Hematopoietic multipotent progenitor cell (in vitro differentiated cells): Measurements from ENCODE around the gene TMEM44. TPM values are rescaled to one million over a fixed set of nuclear protein-coding genes. Genes with fewer than 3 reads are reported as not detected.
"Not testable (repeated sequence)": the region's sequence is repeated elsewhere in the genome, so short reads cannot be mapped to it uniquely, and the experiment has no call there.

ENCODE experiments used
- DNase-seq, 3 donors: peaks; one replicate each; pipeline ENCODE4 v3.0.0-alpha.2; 2011 to 2015; ENCODE audit warnings: low read depth in 2 of 3, low spot score in 2 of 3
- total RNA-seq: library from RNA; depleted of rRNA; stranded (reverse); fragments of >200 nt; gene quantifications from one replicate; pipeline ENCODE4 v1.2.3, GENCODE V29; 2012

Gene TMEM44
- total RNA-seq, 1 donor: 27.2 TPM

DNA sequence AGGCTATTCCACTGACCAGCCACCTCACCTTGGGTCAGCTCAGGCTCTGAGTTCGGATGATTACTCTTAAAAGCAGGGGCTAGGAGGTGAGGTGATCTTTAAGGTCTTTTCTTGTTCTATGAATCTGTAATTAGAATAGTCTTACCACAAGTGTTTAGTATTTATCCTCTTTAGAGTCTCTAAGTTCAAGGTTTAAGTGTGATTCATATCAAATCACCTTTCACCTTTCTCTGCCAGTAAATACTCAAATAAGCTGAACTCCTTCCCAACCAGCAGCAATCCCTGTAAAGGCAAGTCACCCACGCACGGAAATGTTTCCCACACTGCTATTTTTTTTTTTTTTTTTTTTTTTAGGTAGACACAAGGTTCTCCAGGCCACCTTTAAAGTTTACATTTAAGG lies 14.5 kb upstream of the TMEM44 start:
- no peak for DNase-seq

DNA sequence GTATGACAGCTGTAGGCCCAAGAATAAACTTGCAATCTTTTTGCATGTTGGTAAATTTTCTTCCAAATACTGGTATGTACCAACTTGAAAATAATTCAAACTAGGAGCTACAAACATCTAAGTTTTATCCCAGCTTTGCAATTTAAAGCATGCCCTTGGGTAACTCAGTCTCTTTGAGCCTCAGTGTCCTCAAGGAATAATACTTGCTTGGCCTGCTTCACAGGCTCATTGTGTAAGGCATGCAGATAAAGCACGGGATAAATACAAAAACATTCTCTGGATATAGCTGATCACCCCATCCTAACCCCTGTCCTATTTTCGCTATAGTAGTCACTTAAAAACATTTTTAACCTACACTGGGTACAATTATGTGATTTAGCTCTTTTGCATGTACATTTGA lies 9.6 kb upstream of the TMEM44 start:
- DNase-seq: no peak

DNA sequence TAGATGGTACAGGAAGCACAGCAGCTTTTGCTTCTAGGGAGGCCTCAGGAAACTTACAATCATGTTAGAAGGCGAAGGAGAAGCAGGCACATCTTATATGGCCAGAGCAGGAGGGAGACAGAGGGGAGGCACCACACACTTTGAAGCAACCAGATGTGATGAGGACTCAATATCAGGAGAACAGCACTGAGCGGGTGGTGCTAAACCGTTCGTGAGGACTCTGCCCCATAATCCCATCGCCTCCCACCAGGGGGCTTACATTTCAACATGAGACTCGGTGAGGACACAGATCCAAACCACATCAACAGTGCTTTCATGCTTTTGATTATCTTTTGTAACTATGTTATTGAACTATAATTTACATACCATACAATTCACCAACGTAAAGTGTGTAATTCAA lies 7.6 kb upstream of the TMEM44 start:
- DNase-seq: peak; percentile 6 to 66 (median 37)

DNA sequence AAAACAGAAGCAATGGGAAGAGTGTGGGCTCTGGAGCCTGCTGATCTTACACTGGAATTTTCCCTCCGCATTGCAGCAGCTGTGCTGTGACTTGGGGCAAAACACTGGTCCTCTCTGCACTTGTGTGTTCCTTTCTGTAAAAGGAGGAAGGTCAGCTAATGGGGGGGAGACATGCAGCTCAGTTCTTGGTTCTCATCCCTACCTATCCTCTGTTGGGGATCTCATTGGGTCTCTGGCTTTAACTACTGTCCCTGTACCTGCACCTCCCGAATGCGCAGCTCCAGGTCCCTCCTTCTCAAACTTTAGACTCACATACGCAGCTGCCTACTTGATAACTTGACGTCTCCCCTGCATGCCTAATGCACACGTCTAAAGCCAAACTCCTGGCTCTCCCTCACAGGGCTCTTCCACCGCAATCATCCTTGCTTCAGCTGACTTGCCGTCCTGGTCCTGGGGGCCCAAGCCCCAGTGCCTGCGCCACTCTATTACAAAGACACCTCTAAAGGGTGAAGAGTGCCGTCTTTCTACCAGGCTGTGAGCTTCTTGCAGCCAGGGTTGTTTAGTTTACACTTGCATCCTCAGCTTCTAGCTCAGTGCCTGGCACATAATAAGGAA lies 5.9 kb upstream of the TMEM44 start:
- no peak for DNase-seq

DNA sequence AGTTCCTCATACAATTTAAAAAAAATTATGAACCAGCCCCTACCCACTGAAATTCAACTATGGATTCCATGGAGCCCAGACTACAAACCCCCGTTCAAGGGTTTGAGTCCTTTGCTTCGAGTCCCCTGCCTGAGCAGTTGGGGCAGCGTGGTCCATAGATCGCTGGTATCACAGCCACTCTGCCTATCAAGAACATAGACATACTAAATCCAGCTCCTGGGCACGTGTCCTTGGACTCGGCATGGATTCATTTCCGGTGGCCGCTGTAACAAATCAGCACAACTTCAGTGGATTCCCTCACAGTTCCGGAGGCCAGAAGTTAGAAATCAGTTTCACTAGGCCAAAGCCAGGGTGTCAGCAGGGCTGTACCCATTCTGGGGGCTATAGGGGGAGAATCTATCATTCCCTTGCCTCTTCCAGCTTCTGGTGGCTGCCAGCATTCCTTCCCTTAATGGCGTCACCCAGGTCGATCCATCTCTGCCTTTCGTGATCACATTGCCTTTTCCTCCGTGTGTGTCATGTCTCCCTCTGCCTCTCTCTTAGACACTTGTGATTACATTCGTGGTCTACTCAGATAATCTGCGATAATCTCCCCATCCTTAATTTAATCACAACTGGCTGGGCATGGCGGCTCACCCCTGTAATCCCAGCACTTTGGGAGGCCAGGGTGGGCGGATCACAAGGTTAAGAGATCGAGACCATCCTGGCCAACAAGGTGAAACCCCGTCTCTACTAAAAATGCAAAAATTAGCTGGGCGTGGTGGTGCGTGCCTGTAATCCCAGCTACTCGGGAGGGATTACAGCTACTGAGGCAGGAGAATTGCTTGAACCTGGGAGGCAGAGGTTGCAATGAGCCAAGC lies 4.6 kb upstream of the TMEM44 start:
- no peak for DNase-seq

DNA sequence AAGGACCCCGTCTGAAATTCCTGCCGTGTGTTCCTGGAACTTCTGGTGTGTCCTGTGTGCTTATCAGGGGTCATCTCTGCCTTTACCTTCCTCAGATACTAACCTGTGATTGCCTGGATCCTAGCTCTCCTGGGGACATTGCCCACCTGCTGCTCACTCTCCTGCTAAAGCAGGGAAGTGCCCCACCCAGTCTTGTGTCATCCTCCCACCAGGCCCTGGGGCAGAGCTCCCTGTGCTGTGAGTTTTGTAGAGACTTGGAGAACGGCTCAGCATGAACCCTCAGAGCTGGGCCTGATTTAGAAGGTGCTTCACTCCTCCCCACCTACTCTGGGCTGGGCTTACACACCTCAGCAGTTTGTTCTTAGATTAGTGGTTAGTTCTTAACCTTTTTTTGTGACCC lies 3.8 kb upstream of the TMEM44 start:
- no peak for DNase-seq

DNA sequence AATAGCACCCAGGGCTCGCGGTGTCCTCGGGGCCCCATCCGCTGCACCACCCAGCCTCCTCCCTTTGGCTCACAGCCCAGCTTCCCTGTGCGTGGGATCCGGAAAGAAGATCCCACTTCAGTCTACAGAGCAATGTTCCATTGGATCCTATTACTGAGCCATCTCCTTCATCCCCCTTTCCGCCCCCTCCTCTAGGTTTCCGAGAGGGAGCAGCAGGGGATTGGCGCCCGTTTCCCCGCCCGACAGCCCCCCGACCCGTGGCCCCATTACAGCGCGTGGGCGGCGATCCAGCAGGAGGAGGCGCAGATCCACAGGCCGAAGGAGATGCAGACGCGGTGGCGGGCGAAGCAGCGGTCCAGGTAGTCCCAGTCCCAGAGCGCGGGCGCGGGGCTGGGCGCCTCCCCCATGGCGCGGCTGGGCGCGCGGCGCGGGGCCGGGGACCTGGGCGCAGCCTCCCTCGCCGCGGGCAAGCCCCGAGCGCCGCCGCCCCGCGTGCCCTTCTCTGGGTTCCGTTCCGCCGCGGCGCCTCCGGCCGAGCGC lies 340 bp downstream of the TMEM44 start:
- DNase-seq: no peak

DNA sequence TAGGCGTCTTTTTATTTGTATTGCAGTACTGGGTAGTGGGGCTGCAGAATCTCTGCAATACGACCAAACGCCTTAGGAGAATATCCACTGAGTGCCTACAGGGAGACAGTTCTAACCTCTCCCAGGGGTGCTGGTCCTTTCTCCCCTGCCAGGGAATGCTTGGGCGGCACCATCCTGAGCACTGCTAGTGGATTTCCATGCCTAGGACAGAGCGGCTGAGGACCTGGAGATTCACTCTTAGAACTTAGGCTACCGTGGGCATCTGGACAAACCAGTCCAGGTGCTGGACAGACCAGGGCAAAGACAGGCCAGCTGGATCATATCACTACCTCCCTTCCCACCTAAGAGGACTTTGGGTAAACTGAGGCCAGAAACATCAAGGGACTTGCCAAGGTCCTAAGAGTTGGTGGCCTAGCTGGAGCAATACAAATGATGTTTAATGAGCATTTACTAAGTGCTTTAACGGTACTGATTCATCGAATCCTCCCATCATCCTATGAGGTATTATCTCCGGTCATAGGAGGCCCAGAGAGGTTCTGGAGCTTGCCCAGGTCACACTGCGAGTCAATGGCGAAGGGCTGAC lies 902 bp downstream of the TMEM44 start:
- no peak for DNase-seq

DNA sequence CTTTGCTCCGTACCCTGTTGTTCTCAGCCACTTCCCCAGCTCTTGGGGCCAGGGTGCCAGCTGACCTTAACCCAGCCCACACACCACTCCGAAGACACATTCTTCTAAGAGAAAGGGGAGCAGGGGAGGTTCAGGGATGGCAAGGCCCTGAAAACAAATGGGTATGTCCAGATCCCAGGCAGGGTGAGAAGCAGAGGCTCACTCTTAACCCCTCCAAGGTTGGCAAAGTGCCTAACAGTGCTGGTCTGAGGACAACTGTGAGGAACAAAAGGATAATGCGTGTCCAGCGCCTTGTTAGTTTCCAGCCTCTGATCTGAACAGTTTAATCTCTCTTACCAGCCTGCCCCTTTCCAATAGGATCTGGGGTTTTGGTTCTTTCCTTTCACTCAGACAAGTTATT lies 1.5 kb downstream of the TMEM44 start:
- DNase-seq: no peak

DNA sequence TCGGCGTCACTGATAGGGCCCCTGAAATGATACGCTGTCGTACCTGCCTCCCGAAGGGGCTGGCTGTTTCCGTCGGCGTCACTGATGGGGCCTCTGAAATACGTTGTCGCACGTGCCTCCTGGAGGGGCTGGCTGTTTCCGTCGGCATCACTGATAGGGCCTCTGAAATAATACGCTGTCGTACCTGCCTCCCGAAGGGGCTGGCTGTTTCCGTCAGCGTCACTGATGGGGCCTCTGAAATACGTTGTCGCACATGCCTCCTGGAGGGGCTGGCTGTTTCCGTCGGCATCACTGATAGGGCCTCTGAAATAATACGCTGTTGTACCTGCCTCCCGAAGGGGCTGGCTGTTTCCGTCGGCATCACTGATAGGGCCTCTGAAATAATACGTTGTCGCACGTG lies 2.5 kb downstream of the TMEM44 start:
- DNase-seq: not testable (repeated sequence)

DNA sequence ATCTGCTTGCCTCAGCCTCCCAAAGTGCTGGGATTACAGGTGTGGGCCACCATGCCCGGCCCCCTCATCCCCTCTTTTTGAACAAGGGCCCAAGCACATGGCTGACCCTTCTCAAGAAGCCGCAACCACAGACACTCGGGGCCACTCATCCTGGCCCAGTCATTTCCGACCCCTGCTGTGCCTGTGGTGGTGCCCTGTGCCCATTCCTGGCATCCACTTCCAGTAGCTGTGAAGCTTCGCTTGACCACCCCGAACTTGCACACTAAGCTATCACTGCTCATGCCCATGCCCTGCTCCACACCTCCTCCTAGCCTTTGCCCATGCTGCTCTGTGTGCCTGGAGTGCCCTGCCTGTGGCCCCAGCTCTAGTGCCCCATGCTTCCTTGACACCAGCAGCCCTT lies 8.3 kb downstream of the TMEM44 start:
- DNase-seq: no peak

DNA sequence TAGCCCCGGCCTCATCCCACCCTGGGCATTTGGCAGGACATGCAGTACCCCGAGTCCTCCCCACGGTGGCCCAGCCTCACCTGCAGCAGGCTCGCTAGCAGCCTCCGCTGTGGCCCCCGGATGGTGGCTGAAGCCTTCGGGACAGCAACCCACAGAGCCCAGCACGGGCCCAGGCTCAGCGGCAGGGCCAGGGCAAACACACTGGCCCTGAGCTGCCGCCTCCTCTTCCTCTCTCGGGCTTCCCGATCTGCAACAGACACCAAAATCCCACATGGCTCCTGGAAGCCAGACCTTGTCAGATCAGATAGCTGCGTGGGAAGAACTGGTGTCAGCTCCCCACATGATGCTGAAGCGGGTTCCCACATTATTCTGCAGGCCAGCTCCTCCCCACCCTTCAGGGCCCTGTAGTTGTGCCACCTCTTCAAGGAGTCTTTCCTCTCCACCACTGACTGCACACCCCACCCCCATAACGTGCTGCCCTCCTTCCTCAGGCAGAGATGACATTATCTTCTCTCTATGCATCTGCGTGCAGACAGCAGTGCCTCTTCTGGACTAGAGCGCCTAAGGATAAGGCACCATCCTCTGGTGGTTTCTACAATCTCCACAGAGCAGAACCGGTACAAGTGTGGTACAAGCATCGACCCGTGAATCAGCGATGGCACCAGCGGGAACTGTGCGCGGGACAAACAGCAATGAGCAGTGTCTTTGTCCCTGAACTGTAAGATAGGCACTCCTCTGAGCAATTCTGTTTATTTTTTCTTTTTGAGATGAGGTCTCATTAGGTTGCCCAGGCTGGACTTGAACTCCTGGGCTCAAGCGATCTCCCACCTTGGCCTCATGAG lies 9.5 kb downstream of the TMEM44 start:
- DNase-seq: no peak

DNA sequence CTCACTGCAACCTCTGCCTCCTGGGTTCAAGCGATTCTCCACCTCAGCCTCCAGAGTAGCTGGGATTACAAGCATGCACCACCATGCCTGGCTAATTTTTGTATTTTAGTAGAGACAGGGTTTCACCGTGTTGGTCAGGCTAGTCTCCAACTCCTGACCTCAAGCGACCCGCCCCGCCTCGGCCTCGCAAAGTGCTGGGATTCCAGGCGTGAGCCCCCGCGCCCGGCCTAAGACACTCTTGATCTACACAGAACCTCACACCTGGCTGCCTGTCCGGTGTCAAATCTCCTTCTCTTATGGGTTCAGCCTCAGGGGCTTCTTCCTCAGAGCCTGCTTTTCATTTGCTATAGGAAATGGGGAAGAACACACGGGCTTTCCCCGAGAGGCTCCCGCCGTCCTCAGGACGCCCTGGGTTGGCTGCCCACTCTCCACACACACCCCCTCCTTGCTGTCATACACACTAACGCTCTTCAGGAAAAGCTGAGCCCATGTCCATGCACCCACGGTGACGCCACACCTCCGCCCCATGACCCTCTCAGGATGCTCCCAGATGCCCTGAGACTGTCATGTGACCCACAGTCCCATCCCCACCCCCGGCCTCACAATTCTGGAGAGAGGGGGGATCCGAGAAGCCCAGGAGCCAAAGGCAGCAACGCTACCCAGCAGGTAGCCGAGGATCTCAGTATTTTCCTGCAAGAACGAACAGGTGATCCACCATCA lies 10.4 kb downstream of the TMEM44 start:
- DNase-seq: no peak

DNA sequence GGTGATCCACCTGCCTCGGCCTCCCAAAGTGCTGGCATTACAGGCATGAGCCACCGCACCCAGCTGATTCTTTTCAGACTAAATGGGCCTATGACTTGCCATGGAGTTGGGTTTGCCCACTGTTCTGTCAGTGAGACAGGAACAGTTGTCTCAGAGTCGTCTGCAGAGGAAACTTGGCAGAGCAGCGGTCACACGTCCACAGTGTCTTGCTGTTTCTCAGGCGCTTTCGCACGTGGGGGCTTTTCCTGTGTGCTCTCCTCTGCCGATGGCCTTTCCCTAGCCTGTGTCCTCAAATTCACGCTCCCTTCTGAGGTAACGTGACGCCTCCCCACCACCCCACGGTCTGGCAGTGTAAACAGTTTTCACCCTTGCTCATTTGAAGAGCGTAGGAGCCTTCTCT lies 11.3 kb downstream of the TMEM44 start:
- no peak for DNase-seq

DNA sequence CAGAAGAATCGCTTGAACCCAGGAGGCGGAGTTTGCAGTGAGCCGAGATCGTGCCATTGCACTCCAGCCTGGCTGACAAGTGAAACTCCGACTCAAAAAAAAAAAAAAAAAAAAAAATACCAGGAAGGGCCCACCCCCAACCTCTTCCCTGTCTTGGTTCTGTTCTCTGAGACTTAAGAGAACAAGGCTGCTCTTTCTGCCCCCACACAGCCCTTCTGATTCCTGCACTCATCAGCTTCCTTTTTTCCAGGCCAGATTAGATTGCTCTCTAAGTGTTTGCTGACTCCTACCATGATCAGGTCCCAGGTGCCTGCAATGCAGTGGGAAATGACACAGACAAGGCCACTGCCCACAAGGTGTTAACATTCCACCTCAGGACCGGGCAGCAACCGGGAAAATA lies 13.0 kb downstream of the TMEM44 start:
- DNase-seq: no peak

DNA sequence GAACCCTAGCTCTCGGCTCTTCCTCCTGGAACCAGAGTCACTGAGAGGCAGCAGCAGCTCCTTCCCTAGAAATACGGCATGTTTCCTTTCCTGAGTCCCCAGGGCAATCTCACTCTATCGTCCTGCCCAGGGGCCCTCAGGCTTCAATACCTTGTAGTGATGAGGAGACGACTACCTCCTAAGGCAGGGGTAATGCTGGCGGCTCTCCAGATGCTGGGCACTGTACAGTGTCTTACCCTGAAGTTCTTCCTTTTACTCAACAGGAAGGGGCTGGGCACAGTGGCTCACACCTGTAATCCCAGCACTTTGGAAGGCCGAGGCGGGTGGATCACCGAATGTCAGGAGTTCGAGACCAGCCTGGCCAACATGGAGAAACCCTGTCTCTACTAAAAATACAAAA lies 13.5 kb downstream of the TMEM44 start:
- DNase-seq: no peak

DNA sequence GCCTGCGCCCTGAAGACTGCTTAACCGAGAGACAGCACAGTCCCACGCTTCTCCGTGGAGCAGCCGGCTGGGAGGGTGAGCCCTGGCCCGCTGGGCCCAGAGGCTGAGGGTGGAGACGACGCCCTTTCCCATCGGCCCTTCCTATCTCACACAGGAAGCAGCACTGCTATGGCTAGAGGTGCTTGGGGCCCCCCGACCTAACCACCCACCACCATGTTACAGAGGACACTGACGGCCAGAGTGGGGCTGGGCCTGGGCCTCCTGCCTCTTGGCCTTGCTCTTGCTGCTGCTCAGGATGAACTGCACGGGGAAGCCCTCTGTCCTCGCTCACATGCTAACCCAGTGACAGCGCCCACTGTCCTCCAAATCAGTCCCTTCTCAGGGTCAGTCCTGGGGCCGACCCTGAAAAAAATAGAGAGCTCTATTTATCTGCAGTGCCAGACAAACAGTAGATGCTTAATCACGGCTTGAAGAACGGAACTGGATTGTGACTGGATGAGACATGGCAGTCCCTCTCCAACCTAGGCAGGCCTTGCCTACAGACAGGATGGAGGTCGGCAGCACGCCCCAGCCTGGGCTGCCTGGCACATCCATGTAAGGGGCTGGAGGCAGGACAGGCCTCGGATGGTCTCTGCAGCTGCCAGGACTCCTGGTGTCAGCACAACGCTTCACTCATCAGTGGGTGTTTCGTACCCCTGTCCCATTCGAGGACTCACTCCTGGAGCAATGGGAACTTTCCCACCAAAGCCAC lies 14.2 kb downstream of the TMEM44 start:
- no peak for DNase-seq

DNA sequence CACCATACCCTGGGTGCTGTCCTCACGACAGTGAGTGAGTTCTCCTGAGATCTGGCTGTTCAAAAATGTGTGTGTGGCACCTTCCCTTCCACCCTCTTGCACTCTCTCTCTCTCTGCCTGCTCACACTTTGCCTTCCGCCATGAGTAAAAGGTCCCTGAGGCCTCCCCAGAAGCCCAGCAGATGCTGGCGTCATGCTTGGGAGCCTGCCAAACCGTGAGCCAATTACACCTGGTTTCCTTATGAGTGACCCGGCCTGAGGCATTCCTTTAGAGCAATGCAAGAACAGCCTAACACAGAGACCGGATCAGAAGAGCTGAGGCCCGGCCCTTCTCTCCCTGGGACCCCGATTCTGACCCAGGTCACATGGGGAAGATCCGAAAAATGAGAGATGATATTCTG lies 15.4 kb downstream of the TMEM44 start:
- no peak for DNase-seq

DNA sequence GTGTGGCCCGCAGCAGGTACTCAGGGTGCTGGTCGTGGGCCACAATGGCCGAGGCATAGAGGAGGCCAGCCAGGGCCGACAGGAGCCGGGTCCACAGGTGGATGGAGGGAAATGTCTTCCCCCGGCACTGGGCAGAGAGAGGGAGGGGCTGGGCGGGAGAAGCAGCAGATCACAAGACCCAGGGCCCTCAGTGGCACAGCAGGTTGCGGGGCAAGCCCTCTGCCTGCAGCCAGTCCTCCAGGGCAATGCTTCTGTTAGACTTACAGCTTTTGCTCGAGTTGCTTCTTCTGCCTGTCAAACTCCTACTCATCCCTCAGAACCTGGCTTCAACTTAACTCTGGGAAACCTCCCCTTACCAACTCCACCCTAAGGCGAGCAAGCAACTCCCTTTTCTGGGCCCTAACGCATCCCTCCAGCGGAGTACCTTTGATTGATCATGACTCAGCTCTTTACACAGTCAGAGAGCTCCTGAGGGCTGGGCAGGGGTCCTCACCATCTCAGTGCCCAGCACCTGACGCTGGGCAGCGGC lies 16.0 kb downstream of the TMEM44 start:
- no peak for DNase-seq
